GM19328 (cell line): ENCODE measurements around the gene LRRK2.
A peak's percentile ranks its signal among the peaks of the same experiment; 100 is the strongest.
"Not testable (repeated sequence)": the region's sequence is repeated elsewhere in the genome, so short reads cannot be mapped to it uniquely, and the experiment has no call there.

Source experiments
- ATAC-seq: cut with Tn5 transposase; IDR thresholded peaks from one replicate; pipeline ENCODE4 v1.9.1; 2021; ENCODE audit warnings: mild to moderate bottlenecking, moderate library complexity; ENCODE audit not compliant: unreplicated experiment

The LRRK2 gene

GRCh38 chr12:40211186-40211585 is 13.6 kb upstream of the LRRK2 start:
- not testable (repeated sequence) for ATAC-seq

- no peak for ATAC-seq
Measured at GRCh38 chr12:40212566-40212965, 12.2 kb upstream of the LRRK2 start.

DNA sequence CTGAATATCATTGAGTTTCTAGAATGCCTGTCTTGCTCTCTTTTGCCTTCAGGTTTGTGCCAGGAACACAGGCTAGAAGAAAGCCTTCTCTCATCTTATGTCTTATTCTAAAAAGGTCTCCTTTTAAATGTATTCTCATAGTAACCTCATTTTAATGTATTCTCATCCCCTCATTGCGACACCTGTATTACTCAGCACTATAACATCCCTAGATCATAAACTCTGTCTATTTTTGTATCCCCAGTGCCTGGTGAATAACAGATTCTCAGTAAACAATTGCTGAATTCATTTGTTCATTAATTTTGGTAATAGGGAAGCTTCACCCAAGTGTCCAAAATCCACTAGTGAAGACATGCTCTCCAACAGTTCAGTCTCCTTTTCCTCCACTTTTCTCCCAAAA is 8.8 kb upstream of the LRRK2 start:
- no peak for ATAC-seq

DNA sequence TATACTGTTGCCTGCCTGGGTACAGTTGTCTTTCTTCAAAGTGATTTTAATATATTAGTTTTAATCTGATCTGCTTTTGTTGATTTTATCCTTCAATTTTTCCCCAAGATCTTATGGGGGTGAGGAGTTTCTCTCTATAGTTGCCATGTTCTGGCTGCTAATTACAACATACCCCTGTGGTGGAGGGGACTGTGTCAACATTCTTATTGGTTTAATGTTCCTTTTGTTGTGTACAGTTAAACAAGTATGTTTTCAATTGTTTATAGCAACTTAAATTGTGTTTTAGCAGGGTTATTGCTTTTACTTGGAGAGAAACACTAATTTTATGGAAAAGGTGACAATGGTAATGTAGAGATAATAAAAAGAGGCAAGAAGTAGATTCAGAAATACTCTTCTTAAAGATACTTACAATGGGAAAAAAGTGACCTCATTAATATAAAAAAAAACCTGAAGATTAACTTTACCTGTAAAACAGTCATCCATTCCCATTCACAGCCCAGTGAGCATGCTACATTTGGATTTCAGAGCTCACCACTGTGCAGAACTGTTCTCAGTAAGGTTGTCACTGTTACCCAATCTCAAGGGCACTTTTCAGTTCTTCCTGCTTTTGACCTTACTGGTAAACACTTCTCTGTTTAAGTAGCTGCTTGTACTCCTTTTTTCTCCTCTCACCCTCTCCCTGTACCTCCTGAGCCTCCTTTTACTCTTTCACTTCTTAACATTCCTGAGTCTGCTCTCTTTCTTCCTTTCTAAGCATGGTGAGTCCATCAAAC is 8.1 kb upstream of the LRRK2 start:
- no peak for ATAC-seq

DNA sequence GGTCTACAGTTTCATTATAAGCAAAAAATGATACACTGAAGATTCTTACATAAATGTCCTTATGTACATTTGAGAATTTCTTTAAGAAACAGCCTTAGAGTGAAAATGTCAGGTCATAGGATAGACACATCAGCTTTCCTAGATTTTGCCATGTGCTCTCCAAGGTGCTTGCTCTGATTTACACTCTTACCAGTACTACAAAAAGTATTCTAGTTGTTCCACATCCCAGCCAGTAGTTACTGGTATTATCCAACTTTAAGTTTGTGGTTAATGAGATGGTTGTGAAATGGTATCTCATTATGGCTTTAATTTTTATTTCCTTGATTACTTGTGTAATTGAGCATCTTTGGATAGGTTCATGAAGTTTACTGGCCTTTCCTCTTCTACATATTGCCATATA is 5.0 kb upstream of the LRRK2 start:
- no peak for ATAC-seq

DNA sequence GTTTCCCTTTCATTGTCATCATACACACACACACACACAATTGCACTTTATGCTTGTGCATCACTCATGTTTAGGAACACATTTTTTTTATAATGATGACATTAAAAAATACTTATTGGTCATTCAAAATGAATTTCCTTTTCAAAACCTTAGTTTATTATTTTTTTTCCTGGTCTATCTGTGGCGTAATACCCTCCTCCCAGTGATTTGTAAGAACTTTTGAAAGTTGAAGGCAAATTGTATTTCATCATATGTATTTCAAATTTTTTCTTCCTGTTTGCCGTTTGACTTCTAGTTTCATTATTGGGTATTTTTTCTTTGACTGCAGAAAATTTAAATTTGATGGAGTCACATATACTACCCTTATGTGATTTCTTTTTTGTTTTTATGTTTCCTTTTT is 2.5 kb upstream of the LRRK2 start:
- ATAC-seq = no peak

GRCh38 chr12:40223646-40224045 is 1.2 kb upstream of the LRRK2 start:
- ATAC-seq = no peak

- ATAC-seq = no peak
Measured at GRCh38 chr12:40225337-40225983, 663 bp downstream of the LRRK2 start.

DNA sequence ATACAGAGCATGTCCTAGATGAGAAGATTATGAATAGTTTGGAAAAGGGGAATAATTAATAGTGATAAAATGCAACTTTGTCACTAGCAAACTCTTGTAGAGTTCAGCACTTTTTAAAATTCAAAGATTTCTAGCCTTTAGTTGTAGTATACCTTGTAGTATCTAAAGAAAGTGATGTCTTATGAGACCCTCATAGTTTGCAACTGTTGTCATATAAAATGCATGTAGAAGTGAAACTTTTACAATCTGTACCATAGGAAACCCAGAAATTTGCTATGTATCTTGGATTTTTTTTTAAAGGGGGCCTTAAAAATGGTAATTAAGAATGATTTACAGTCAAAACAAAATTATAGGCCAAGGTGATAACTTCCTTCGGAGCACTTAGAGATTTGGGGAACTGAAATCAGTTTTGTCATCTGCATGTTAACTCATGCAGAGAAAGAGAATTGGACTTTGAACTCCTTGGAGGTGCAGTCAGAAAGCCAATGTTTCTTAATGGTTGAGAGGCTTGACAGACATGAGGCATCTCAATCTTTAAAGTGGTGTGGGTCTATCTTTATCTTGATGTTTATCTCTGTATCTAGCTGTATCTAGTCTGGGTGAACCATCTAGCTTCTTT is 1.3 kb downstream of the LRRK2 start:
- ATAC-seq = peak; percentile 59

GRCh38 chr12:40226705-40227104 is 1.9 kb downstream of the LRRK2 start:
- no peak for ATAC-seq

DNA sequence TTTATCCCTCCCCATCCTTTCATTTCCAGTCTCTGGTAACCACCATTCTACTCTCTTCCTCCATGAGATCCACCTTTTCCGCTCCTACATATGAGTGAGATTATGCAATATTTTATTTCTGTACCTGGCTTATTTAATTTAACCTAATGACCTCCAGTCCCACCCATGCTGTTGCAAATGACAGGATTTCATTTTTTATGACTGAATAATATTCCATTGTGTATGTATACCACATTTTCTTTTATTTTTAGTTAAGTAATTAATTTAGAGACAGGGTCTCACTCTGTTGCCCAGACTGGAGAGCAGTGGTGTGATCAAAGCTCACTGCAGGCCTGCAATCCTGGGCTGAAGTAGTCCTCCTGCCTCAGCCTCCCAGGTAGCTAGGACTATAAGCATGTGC is 2.6 kb downstream of the LRRK2 start:
- no peak for ATAC-seq

GRCh38 chr12:40228727-40229126 is 3.9 kb downstream of the LRRK2 start:
- ATAC-seq = no peak

DNA sequence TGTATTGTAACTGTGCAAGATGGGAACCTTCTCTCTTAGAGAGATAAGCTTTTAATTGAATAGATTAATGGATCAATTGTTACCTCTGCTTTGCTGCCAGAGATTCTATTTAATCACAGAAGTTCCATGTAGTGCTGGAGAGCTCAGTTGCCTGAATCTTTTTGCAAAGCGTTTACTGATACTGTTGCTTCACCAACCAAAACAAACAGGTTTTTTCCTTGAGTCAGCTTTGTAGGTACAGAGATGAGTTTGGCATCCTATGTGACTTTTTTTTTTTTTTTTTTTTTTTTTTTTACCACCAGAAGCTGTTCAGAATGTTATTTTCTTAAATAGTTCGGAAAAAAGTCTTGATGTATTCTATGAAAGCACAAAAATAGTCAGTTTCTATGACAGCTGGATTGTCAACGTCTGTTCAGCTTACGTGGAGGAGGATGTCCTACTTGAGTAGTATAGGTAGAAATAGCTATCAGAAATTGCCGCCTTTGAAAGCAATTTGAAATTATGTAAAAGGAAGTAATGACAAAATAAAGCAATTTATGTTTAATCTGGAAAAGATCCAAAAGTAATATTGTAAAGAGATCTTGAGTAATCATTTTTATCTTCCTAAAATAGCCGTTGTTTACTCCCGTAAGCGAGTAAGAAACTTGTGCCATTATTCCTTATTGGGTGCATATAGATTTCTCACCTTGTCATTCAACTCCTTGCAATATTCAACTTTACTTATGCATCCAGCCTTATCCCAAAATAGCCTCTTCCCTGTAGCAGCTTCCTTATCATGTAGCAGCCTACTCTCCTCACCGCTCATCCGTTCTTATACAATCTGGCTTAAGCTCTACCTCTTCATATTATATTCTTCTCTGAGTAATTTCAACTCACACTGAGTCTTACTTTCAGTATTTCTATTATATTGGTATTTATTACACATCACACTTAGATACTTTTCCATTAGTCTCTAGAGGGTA is 5.2 kb downstream of the LRRK2 start:
- no peak for ATAC-seq

DNA sequence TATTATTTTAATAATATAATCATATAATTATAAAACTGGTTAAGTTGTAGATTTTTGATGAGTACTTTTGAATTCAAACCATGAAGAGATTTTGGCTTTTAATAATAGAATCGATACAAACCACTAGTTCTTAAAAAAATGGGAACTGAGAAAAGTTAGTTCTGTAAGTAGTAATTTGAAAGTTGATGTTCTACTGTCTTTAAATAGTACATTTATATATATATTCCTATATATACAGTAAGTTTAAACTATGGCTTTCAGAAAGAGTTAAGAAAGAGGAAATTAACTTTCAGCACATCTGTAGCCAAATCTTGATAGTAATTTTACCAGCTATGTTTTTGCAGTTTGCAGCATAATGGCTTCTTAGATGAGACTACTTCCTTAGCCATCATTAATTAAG is 7.8 kb downstream of the LRRK2 start:
- ATAC-seq = peak; percentile 41

DNA sequence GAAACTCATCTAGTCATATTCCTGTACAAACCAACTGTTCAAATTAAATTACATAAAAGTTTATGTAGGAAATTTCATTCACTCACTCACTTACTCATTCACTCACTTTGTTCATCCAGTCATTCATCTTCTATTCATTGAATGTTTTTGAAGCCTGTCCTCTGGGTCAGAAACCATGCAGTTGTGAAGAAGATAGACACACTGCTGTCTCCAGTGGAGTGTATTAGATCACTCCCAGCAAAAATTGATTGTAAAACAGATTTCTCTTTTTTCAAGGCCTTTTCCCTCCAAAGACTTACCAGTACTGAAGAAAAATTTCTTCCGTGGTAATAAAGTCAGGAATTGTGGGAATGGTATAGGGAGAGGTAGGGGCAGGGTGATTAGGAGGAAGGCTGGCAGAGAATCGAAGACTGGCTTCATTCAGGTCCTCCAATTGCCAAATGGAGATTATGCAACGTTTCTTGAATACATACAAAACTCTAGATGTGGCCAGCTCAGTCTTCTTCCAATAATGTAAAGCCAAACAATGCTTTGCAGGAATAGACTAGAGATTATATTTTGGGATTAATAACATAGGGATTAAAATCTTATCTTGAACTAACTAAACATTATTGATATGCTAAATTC is 9.1 kb downstream of the LRRK2 start:
- ATAC-seq = no peak

- no peak for ATAC-seq
Measured at GRCh38 chr12:40236357-40236850, 11.6 kb downstream of the LRRK2 start.

GRCh38 chr12:40238266-40238902 is 13.6 kb downstream of the LRRK2 start:
- ATAC-seq = no peak

DNA sequence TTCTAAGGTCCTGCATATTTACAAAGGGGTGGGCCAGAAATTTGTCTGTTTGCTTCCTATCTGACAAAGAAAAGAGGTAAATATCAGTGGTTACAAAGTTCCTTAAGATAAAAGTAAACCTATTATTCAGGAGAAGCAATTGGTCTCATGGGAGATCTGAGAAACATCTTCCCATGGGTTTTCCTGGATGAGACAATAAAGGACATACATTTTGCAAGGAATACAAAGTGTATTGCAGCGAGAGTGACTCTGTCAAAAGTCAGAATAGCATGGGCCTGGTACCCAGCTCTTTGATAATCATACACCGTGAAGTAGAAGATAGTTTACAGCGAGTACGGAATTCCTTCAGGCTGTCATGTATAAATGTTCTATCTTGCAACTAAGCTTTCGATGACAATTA is 14.2 kb downstream of the LRRK2 start:
- no peak for ATAC-seq

DNA sequence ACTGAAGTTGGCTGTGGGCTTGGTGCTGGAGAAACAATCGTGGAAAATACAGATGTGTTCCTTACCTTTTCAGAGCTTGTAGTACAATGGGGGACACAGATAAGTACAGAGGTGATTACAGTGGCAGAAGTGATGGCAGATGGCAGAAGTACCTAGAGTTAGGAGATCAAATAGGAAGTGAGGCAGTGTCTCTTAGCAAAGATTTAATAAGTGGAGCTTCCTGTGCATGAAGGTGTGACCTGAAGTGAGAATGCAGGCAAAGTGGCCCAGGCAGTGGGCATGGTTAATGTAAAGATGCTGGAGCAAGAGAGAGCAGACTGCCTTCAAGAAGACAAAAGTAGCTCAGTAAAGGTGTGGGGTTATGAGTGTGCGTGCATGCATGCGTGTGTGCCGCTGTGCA is 16.0 kb downstream of the LRRK2 start:
- no peak for ATAC-seq

- ATAC-seq = no peak
Measured at GRCh38 chr12:40241741-40242140, 16.9 kb downstream of the LRRK2 start.
